HL-60/S4 (cell line): ENCODE data around the gene TCF12.
"Not testable (repeated sequence)": the region's sequence is repeated elsewhere in the genome, so short reads cannot be mapped to it uniquely, and the experiment has no call there.

Experiments
- in situ Hi-C: fragments of 300-500 bp; cut with MboI; formaldehyde crosslinking; loops from 2 replicates; pipeline ENCODE4 v1.14.3; 2022; ENCODE audit warnings: low sequenced_read_pairs

Gene TCF12

DNA sequence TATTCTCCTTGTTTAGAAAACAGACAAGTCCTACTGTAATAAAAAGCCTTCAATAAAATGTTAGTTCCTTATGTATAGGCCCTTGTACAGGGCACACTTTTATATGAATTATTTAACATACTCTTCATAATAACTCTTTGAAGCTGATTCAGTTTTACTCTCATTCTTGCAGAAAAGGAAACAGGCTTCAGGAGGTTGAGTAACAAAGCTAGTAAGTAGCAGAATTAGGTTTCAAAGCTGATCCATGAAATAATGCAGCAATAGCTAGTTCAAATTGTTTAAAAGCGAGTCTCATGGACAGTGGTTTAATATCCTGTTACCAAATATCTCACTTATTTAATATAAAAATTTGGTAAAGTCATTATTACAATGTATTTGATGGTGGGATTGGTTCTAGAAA is 25.0 kb downstream of the TCF12 start:
- in situ Hi-C loops, result no loop called here

- in situ Hi-C loops, result no loop called here
Observed at GRCh38 chr15:56944485-56944884, 26.0 kb downstream of the TCF12 start.

DNA sequence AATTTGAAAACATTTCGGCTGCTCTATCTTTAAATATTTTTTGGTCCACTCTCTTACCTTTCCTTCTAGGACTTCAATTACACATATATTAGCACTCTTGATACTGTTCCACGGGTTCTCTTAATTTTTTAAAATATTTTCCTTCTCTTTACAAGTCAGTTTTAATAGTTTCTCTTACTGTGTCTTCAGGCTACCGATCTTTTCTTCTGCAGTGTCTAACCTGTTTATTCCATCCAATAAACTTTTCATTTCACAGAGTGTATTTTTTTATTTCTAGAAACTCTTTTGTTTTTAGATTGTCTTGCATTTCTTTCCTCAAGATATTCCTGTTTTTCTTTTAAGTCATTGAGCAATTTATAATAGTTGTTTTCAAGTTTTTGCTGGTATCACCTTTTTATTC is 27.7 kb downstream of the TCF12 start:
- in situ Hi-C loops, result no loop called here

DNA sequence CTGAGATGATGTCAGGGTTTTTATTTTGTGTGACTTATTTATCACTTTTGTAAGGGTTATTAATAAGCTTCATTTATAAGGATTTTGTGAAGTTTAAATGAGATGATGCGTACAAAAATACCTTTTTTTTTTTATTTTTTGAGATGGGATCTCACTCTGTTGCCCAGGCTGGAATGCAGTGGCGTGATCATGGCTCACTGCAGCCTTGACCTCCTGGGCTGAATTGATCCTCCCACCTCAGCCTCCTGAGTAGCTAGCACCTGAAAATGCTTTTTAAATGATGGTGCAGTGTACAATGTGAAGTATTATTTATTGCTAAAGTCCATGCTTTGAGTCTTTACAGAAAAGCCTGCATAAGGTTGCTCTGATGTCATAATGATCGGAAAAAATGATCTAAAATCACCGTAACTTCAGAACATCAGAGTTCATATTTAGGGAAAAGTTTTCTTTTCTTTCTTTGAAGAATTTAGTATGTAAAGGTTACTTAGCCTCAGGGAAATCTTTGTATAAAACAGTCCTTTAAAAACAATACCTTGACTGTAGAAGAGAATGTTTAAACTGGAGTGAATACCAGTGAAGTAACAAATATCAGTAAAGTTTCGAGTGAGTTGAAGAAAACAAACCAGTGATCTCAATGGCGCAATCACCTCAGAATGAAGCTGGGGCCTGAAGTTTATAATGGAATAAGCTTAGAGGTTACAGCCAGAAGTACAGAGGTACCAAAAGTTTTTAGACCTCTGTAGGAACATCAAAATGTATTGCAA is 29.7 kb downstream of the TCF12 start:
- in situ Hi-C loops, result no loop called here

DNA sequence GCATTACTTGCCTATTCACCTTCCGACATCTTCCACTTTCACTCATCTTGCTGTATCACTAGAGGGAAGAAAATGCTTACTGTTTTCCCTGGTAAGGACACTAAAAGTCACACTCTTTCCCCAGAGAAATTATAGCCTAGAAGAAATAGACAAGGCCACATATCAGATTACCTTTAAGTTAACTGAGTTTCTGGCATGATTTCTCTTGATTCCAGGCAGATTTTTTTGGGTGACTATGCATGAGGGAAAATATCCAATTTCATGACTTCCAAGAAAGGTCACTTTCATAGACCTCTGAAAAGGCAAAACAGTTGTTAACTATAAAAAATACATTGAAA is 30.3 kb downstream of the TCF12 start:
- in situ Hi-C loops, result no loop called here

DNA sequence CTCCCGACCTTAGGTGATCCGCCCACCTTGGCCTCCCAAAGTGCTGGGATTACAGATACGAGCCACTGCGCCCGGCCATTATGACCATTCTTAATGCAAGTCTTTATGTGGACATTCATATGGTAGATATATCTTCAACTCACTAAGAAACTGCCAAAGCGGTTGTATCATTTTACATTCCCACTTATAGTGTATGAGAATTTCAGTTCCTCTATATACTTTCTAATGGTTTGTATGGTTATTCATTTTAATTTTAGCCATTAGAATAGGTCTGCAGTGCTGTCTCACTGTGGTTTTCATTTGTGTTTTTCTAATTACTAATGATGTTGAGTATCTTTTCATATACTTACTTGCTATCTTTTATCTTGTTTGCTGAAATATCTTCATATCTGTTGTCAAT is 32.5 kb downstream of the TCF12 start:
- in situ Hi-C loops, result no loop called here

GRCh38 chr15:56953790-56954189 is 35.3 kb downstream of the TCF12 start:
- in situ Hi-C loops, result no loop called here

DNA sequence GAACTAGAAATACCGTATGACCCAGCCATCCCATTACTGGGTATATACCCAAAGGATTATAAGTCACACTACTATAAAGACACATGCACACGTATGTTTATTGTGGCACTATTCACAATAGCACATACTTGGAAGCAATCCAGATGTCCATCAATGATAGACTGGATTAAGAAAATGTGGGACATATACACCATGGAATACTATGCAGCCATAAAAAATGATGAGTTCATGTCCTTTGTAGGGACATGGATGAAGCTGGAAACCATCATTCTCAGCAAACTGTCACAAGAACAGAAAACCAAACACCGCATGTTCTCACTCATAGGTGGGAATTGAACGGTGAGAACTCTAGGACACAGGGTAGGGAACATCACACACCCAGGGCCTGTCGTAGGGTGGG is 36.6 kb downstream of the TCF12 start:
- in situ Hi-C loops, result not testable (repeated sequence)

DNA sequence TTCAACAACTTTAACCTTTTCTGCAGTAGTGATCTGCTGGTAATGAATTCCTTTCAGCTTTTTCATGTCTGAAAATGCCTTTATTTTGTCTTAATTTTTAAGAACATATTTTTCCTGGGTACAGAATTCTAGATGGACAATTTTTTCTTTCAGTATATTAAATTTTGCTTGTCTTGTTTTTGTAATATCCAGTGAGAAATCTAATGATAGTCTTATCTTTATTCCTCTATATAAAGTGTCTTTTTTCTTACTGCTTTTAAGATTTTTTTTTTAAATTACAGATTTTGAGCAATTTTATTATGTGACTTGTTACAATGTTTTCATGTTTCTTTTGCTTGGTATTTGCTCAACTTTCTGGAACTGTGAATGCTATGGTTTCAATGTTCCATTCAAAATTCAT is 38.1 kb downstream of the TCF12 start:
- in situ Hi-C loops, result no loop called here

DNA sequence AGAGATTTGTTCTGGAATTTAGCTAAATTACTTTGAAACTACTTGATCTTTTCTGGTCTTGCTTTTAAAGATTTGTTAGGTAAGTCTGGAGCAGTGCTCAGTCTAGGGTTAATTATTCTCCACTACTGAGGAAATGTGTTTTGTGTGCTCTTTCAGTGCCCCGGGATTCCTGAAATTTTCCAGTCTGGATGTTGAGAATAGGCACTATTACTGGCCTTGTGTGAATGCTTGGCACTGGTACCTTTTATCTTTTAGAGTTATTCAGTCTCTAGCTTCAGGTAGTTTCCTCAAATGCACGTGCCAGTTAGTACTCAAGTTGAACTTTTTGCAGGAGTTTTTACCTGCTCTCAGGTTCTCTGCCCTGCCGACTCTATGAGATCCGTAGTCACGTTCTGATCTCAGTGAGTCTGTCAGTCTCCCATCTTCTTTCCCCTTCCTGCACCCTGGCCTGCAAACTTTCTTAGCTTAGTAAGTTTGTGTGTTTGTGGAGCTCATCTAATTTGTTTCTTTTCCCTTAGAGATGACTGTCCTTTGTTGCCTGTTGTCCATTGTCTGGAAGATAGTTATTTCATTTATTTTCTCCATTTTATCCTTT is 39.5 kb downstream of the TCF12 start:
- in situ Hi-C loops, result no loop called here

DNA sequence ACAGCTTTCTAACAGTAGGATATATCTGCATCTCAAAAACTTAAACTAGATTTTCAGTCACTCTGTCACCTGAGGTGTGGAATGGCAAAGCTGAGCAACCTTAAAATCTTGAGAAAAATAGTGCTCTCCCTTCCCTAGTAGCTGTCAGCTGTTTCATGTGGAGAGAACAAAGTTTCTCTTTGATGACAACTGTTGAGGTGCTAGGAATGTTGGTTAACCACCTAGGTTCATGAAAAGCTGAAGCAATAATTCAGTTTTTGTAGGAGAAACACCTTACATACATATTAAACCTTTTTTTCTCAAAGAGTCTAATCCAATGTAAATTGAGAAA is 40.8 kb downstream of the TCF12 start:
- in situ Hi-C loops, result no loop called here

GRCh38 chr15:56960116-56960515 is 41.7 kb downstream of the TCF12 start:
- in situ Hi-C loops, result no loop called here

DNA sequence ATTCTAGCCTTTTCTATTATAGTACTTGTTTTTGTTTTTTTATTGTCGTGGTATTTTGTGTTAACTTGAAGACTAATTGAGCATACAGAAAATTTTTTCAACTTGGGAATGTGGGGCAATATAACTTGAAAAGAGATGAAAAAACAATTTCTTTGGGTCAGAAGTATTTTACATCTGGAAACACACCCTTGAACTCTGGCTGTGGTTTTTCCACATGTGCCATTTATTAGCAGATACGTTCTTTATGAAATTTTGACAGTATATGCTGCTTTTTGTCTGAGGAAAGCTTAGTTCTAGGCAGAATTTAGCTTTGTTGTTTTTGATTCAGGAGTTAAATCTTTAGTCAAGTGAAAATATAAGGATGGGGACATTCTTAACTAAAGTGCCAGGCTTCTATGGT is 44.7 kb downstream of the TCF12 start:
- in situ Hi-C loops, result no loop called here

DNA sequence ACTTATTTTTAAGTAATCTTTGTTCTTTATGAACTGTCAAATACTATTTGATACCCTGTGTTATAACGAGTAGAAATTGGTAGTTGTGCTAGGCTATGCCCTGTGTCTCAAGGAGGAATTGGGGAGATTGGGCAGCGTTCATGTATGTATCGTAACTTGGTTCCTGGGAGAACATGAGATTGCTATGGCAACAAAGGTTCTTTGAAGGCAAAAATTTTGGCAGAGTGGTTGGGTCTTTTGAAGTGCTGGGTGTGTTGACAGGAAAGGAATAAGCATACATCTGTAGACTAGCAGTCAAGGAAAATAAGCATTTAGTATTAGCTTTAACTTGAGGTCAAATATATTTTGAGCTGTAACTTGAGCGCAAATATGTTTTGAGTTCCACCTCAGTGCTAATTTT is 45.3 kb downstream of the TCF12 start:
- in situ Hi-C loops, result no loop called here

GRCh38 chr15:56964182-56964581 is 45.7 kb downstream of the TCF12 start:
- in situ Hi-C loops, result no loop called here

DNA sequence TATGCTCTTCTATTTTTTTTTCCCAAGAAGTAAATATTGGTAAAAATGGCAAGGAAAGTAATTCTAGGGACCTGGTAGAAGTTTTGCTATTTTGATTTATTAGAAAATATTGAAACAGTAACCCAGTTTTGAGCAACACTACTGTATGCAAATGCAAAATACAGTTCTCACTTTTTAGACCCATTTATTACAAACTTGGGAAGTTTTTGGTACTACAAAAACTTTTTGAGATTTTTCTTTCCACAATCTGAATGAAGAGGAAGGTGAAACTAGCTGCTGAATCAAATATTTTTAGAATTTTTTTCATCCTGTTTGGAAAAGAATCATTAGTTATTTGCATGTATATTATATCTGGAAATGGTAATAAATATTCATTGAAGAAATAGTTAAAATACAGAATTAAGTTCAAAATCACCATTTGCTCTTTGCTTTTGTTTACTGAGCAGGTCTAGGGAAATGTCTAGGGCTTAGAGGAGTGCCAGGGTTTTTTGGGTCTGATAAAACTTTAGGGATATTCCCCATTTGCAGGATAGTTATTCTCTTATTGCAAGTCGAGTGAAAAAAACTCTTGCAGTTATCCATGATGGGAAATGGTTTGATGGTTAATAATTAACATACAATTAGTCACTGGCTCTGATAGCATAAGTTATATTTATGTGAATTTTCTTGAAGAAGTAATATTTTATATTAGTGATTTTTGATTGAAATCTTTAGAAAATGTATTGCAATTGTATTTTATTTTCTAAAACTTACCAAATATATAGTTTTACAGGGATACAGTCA is 47.0 kb downstream of the TCF12 start:
- in situ Hi-C loops, result no loop called here

- in situ Hi-C loops, result no loop called here
Observed at GRCh38 chr15:56967336-56967735, 48.9 kb downstream of the TCF12 start.

DNA sequence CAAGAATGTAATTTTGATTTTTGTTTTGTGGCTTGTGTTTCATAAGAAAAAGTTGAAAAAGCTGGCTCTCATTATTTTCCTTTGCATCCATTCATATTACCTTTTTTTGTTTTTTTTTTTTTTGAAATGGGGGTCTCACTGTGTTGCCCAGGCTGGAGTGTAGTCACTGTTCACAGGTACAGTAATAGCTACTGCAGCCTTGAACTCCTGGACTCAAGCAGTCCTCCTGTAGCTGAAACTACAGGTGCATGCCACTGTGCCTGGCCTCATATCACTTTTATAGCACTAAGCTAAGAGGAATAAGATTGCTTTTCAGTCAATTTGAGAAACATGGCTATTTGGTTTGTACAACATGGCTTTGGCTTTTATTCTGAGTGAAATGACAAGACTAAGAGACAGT is 49.8 kb downstream of the TCF12 start:
- in situ Hi-C loops, result no loop called here

GRCh38 chr15:56968821-56969220 is 50.4 kb downstream of the TCF12 start:
- in situ Hi-C loops, result no loop called here

GRCh38 chr15:56969265-56969895 is 50.9 kb downstream of the TCF12 start:
- in situ Hi-C loops, result no loop called here

DNA sequence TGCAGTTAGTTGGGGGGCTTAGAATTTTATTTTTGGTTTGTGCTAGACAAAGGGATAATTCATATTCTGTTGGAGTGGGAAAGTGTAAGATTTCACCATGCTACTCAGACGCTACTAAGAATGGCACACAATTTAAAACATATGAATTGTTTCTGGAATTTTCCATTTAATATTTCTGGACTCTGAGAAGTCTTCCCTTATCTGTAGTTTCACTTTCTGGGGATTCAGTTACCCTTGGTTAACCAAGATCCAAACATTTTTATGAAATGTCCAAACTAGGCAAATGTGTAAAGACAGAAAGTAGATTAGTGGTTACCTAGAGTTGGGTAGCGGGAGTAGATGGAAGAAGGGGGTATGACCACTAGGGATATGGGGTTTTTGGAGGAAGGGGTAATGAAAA is 53.1 kb downstream of the TCF12 start:
- in situ Hi-C loops, result no loop called here

GRCh38 chr15:56972016-56972415 is 53.6 kb downstream of the TCF12 start:
- in situ Hi-C loops, result no loop called here
